HEK293 (cell line): ENCODE results near the gene SNTG2.

Experiments
- CTCF ChIA-PET: fragments of 350-600 bp; formaldehyde crosslinking; extraction: SDS; loops from one replicate; lab custom pipeline; 2021; ENCODE audit warnings: antibody characterized with exemption; lab: Yijun Ruan, JAX
- POLR2A ChIA-PET: fragments of 300-600 bp; formaldehyde crosslinking; extraction: SDS; loops from one replicate; lab custom pipeline; 2020; ENCODE audit warnings: antibody characterized with exemption, inconsistent platforms; lab: Yijun Ruan, JAX
- H3K27ac ChIP-seq: fragments of 200-500 bp; sonication (Bioruptor generic); 2 replicates; pipeline ENCODE4 v1.5.1; 2014; ENCODE audit warnings: low read depth, low read length, control low read depth, inconsistent platforms; ENCODE audit errors: extremely low read depth
- H3K36me3 ChIP-seq, 2 experiments: fragments of 200-500 bp in 1 of 2; sonication (Bioruptor generic) in 1 of 2; 1 replicate in 1 of 2; 2 replicates in 1 of 2; pipeline ENCODE4 v1.5.1; 2014 to 2017; ENCODE audit warnings: inconsistent platforms in 2 of 2, low read length in 2 of 2; ENCODE audit not compliant: control insufficient read depth in 2 of 2, insufficient read depth in 1 of 2
- H3K4me1 ChIP-seq: fragments of 200-500 bp; sonication (Bioruptor generic); 2 replicates; pipeline ENCODE4 v1.5.1; 2014; ENCODE audit warnings: mild to moderate bottlenecking, low read length, inconsistent platforms; ENCODE audit not compliant: control insufficient read depth, insufficient read depth
- H3K4me3 ChIP-seq: 2 replicates; pipeline ENCODE4 v1.5.1; 2011; ENCODE audit warnings: low read depth, mild to moderate bottlenecking, control low read depth, low read length, moderate library complexity
- H3K9me3 ChIP-seq: fragments of 200-500 bp; sonication (Bioruptor generic); 2 replicates; pipeline ENCODE4 v1.5.1; 2014; ENCODE audit warnings: low read depth, low read length, inconsistent platforms; ENCODE audit not compliant: control insufficient read depth, insufficient read depth
- GLIS2 ChIP-seq: fragments of 450-650 bp; formaldehyde crosslinking; IDR thresholded peaks from 2 replicates; pipeline ENCODE4 v1.5.1; 2016; ENCODE audit warnings: missing biosample characterization, missing genetic modification characterization
- KLF16 ChIP-seq: fragments of 450-650 bp; formaldehyde crosslinking; IDR thresholded peaks from 2 replicates; pipeline ENCODE4 v1.5.1; 2017; ENCODE audit warnings: missing biosample characterization, missing genetic modification characterization
- ZBTB17 ChIP-seq: fragments of 450-650 bp; formaldehyde crosslinking; IDR thresholded peaks from 2 replicates; pipeline ENCODE4 v1.5.1; 2016; ENCODE audit warnings: missing biosample characterization, missing genetic modification characterization
- ZNF221 ChIP-seq: fragments of 450-650 bp; formaldehyde crosslinking; IDR thresholded peaks from 2 replicates; pipeline ENCODE4 v1.5.1; 2017; ENCODE audit warnings: missing biosample characterization, missing genetic modification characterization, borderline replicate concordance
- ZNF223 ChIP-seq: fragments of 450-650 bp; formaldehyde crosslinking; IDR thresholded peaks from 2 replicates; pipeline ENCODE4 v1.5.1; 2016; ENCODE audit warnings: missing biosample characterization, missing genetic modification characterization
- ZNF24 ChIP-seq: fragments of 450-650 bp; formaldehyde crosslinking; IDR thresholded peaks from 2 replicates; pipeline ENCODE4 v1.5.1; 2016; ENCODE audit warnings: missing biosample characterization, missing genetic modification characterization
- ZNF529 ChIP-seq: fragments of 450-650 bp; formaldehyde crosslinking; IDR thresholded peaks from 2 replicates; pipeline ENCODE4 v1.5.1; 2017; ENCODE audit warnings: missing genetic modification characterization, missing biosample characterization; ENCODE audit not compliant: insufficient replicate concordance
- ZNF626 ChIP-seq: fragments of 450-650 bp; sonication (Bioruptor Pico); formaldehyde crosslinking; IDR thresholded peaks from 2 replicates; pipeline ENCODE4 v1.5.1; 2018; ENCODE audit warnings: missing biosample characterization, missing genetic modification characterization, inconsistent platforms
- ZNF660 ChIP-seq: fragments of 450-650 bp; IDR thresholded peaks from 2 replicates; pipeline ENCODE4 v1.5.1; 2018; ENCODE audit warnings: missing biosample characterization, mild to moderate bottlenecking, missing genetic modification characterization
- ZNF677 ChIP-seq: fragments of 450-650 bp; IDR thresholded peaks from 2 replicates; pipeline ENCODE4 v1.5.0; 2018; ENCODE audit warnings: missing biosample characterization, mild to moderate bottlenecking, missing genetic modification characterization, moderate library complexity
- ZNF777 ChIP-seq: fragments of 450-650 bp; formaldehyde crosslinking; IDR thresholded peaks from 2 replicates; pipeline ENCODE4 v1.5.1; 2017; ENCODE audit warnings: missing biosample characterization, missing genetic modification characterization, borderline replicate concordance
- ZXDB ChIP-seq: fragments of 450-650 bp; formaldehyde crosslinking; IDR thresholded peaks from 2 replicates; pipeline ENCODE4 v1.5.1; 2016; ENCODE audit warnings: missing biosample characterization, missing genetic modification characterization
- TF ChIP-seq, protein P1 (sequence below): fragments of 450-650 bp; formaldehyde crosslinking; IDR thresholded peaks from 2 replicates; pipeline ENCODE4 v1.5.1; 2016; ENCODE audit warnings: missing biosample characterization, missing genetic modification characterization, borderline replicate concordance
- TF ChIP-seq, protein P2 (sequence below): fragments of 450-650 bp; formaldehyde crosslinking; IDR thresholded peaks from 2 replicates; pipeline ENCODE4 v1.5.1; 2016; ENCODE audit warnings: missing biosample characterization, missing genetic modification characterization
- TF ChIP-seq, protein P3 (sequence below): fragments of 450-650 bp; formaldehyde crosslinking; IDR thresholded peaks from 2 replicates; pipeline ENCODE4 v1.5.1; 2016; ENCODE audit warnings: missing biosample characterization, missing genetic modification characterization
- TF ChIP-seq, protein P4 (sequence below): fragments of 450-650 bp; formaldehyde crosslinking; IDR thresholded peaks from 2 replicates; pipeline ENCODE4 v1.5.1; 2016; ENCODE audit warnings: missing biosample characterization, missing genetic modification characterization
- TF ChIP-seq, protein P5 (sequence below): fragments of 450-650 bp; IDR thresholded peaks from 2 replicates; pipeline ENCODE4 v1.5.1; 2018; ENCODE audit warnings: missing biosample characterization, missing genetic modification characterization

SNTG2 gene

DNA sequence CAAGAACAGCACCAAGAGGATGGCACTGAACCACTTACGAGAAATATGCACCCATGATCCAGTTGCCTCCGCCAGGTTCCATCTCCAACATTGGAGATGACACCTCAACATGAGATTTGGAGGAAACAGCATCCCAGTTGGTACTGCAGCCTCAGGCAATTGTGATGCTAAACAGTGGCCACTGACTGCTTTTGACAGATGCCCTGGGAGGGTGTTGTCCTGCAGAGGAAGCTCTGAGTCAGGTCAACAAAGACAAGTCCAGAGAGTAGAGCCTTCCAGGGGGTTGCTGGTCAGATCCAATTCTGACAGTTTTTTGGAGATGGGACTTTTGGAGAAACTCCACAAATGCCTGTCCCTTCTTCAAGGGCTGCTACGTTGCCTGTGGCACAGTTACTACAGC is 82.4 kb downstream of the SNTG2 start:
- H3K36me3 ChIP-seq, result no peaks in the 10 kb centered on the region
- POLR2A ChIA-PET, result no interaction called here
- H3K4me1 ChIP-seq, result no peaks in the 10 kb centered on the region
- no peaks in the 10 kb centered on the region for H3K9me3 ChIP-seq
- TF ChIP-seq, protein P1, sequence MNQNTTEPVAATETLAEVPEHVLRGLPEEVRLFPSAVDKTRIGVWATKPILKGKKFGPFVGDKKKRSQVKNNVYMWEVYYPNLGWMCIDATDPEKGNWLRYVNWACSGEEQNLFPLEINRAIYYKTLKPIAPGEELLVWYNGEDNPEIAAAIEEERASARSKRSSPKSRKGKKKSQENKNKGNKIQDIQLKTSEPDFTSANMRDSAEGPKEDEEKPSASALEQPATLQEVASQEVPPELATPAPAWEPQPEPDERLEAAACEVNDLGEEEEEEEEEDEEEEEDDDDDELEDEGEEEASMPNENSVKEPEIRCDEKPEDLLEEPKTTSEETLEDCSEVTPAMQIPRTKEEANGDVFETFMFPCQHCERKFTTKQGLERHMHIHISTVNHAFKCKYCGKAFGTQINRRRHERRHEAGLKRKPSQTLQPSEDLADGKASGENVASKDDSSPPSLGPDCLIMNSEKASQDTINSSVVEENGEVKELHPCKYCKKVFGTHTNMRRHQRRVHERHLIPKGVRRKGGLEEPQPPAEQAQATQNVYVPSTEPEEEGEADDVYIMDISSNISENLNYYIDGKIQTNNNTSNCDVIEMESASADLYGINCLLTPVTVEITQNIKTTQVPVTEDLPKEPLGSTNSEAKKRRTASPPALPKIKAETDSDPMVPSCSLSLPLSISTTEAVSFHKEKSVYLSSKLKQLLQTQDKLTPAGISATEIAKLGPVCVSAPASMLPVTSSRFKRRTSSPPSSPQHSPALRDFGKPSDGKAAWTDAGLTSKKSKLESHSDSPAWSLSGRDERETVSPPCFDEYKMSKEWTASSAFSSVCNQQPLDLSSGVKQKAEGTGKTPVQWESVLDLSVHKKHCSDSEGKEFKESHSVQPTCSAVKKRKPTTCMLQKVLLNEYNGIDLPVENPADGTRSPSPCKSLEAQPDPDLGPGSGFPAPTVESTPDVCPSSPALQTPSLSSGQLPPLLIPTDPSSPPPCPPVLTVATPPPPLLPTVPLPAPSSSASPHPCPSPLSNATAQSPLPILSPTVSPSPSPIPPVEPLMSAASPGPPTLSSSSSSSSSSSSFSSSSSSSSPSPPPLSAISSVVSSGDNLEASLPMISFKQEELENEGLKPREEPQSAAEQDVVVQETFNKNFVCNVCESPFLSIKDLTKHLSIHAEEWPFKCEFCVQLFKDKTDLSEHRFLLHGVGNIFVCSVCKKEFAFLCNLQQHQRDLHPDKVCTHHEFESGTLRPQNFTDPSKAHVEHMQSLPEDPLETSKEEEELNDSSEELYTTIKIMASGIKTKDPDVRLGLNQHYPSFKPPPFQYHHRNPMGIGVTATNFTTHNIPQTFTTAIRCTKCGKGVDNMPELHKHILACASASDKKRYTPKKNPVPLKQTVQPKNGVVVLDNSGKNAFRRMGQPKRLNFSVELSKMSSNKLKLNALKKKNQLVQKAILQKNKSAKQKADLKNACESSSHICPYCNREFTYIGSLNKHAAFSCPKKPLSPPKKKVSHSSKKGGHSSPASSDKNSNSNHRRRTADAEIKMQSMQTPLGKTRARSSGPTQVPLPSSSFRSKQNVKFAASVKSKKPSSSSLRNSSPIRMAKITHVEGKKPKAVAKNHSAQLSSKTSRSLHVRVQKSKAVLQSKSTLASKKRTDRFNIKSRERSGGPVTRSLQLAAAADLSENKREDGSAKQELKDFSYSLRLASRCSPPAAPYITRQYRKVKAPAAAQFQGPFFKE, result no peak
- TF ChIP-seq KLF16 (tag by site-specific recombination), result no peak
- H3K4me3 ChIP-seq, result no peak overlapping the region
- CTCF ChIA-PET, result no interaction called here
- H3K27ac ChIP-seq, result no peak overlapping the region

DNA sequence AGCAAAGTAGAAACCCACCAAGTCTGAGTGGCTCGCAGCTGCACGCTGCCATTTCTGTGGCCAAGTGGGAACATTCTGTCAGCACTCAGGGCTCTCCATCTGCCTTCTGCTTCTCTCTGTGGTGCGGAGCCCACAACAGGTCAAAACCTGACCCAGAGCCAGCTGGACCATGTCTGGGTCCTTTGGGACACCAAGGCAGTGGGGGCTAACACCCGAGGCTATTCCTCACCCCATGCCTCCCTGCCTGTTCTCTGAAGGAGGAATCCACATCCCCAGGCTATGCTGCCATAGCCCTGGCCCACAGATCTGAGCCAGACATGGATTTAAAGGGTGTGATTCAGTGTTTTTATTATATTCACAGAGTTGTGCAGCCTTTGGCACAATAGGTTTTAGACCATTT is 86.4 kb downstream of the SNTG2 start:
- no peak overlapping the region for H3K4me3 ChIP-seq
- TF ChIP-seq, protein P2, sequence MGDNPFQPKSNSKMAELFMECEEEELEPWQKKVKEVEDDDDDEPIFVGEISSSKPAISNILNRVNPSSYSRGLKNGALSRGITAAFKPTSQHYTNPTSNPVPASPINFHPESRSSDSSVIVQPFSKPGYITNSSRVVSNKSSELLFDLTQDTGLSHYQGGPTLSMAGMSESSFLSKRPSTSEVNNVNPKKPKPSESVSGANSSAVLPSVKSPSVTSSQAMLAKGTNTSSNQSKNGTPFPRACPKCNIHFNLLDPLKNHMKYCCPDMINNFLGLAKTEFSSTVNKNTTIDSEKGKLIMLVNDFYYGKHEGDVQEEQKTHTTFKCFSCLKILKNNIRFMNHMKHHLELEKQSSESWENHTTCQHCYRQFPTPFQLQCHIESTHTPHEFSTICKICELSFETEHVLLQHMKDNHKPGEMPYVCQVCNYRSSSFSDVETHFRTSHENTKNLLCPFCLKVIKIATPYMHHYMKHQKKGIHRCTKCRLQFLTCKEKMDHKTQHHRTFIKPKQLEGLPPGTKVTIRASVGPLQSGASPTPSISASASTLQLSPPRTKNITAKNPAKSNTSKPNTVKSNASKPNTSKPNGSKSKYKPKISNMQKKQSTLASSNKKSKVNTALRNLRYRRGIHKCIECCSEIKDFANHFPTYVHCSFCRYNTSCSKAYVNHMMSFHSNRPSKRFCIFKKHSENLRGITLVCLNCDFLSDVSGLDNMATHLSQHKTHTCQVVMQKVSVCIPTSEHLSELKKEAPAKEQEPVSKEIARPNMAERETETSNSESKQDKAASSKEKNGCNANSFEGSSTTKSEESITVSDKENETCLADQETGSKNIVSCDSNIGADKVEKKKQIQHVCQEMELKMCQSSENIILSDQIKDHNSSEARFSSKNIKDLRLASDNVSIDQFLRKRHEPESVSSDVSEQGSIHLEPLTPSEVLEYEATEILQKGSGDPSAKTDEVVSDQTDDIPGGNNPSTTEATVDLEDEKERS (tag by site-specific recombination), result no peak
- TF ChIP-seq ZXDB (tag by site-specific recombination) (no peak), ZNF221 (tag by site-specific recombination) (no peak), ZNF777 (no peak)
- H3K36me3 ChIP-seq, result no peaks in the 10 kb centered on the region
- H3K4me1 ChIP-seq, result no peaks in the 10 kb centered on the region
- POLR2A ChIA-PET, result no interaction called here
- H3K9me3 ChIP-seq, result no peaks in the 10 kb centered on the region
- CTCF ChIA-PET, result interaction anchor here (0.7 to 1.0 kb wide), 2 partner anchors 103 to 129 kb away, joined by 4 to 5 read pairs; no protein-coding TSS in a partner anchor
- no peak overlapping the region for H3K27ac ChIP-seq

DNA sequence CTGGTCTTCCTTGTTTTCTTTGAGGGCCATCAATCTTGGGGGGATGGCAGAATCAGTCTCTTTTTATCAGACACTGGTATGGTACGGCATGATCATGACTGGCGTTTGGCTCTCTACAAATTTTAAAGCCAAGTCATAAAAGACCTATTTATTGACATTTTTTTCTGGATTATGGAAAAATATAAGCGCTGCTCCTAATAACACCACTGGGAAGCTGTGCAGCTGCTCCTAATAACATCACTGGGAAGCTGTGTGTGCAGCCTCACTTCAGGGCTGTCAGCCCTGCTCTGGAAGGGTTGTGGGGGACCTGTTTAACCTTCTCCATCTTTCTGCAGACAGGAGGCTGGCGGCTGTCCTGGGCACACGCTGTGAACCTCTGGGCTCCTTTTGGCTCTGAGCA is 88.9 kb downstream of the SNTG2 start:
- Histone ChIP-seq H3K27ac (no peak overlapping the region), H3K4me1 (no peaks in the 10 kb centered on the region), H3K4me3 (no peak overlapping the region), H3K36me3 (no peaks in the 10 kb centered on the region), H3K9me3 (no peaks in the 10 kb centered on the region)
- POLR2A ChIA-PET, result no interaction called here
- CTCF ChIA-PET, result no interaction called here
- no peak for TF ChIP-seq ZNF529
- no peak for TF ChIP-seq ZNF626 (tag by site-specific recombination)
- TF ChIP-seq GLIS2 (tag by site-specific recombination), result no peak
- TF ChIP-seq, protein P3, sequence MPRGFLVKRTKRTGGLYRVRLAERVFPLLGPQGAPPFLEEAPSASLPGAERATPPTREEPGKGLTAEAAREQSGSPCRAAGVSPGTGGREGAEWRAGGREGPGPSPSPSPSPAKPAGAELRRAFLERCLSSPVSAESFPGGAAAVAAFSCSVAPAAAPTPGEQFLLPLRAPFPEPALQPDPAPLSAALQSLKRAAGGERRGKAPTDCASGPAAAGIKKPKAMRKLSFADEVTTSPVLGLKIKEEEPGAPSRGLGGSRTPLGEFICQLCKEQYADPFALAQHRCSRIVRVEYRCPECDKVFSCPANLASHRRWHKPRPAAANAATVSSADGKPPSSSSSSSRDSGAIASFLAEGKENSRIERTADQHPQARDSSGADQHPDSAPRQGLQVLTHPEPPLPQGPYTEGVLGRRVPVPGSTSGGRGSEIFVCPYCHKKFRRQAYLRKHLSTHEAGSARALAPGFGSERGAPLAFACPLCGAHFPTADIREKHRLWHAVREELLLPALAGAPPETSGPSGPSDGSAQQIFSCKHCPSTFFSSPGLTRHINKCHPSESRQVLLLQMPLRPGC (tag by site-specific recombination), result no peak
- TF ChIP-seq ZNF660 (tag by site-specific recombination), result no peak
- TF ChIP-seq ZNF677 (tag by site-specific recombination), result no peak
- TF ChIP-seq, protein P4, sequence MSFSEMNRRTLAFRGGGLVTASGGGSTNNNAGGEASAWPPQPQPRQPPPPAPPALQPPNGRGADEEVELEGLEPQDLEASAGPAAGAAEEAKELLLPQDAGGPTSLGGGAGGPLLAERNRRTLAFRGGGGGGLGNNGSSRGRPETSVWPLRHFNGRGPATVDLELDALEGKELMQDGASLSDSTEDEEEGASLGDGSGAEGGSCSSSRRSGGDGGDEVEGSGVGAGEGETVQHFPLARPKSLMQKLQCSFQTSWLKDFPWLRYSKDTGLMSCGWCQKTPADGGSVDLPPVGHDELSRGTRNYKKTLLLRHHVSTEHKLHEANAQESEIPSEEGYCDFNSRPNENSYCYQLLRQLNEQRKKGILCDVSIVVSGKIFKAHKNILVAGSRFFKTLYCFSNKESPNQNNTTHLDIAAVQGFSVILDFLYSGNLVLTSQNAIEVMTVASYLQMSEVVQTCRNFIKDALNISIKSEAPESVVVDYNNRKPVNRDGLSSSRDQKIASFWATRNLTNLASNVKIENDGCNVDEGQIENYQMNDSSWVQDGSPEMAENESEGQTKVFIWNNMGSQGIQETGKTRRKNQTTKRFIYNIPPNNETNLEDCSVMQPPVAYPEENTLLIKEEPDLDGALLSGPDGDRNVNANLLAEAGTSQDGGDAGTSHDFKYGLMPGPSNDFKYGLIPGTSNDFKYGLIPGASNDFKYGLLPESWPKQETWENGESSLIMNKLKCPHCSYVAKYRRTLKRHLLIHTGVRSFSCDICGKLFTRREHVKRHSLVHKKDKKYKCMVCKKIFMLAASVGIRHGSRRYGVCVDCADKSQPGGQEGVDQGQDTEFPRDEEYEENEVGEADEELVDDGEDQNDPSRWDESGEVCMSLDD, result no peak
- TF ChIP-seq, protein P5, sequence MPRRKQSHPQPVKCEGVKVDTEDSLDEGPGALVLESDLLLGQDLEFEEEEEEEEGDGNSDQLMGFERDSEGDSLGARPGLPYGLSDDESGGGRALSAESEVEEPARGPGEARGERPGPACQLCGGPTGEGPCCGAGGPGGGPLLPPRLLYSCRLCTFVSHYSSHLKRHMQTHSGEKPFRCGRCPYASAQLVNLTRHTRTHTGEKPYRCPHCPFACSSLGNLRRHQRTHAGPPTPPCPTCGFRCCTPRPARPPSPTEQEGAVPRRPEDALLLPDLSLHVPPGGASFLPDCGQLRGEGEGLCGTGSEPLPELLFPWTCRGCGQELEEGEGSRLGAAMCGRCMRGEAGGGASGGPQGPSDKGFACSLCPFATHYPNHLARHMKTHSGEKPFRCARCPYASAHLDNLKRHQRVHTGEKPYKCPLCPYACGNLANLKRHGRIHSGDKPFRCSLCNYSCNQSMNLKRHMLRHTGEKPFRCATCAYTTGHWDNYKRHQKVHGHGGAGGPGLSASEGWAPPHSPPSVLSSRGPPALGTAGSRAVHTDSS (tag by site-specific recombination), result no peak
- TF ChIP-seq ZBTB17 (tag by site-specific recombination), result no peak
- TF ChIP-seq ZNF24 (tag by site-specific recombination), result no peak
- TF ChIP-seq ZNF223 (tag by site-specific recombination), result no peak
